RWPE2 (cell line): ENCODE measurements around the gene WWOX.

ENCODE experiments used
- ATAC-seq: fragments of 200-7000 bp; cut with Tn5 transposase; 3 replicates; pipeline ENCODE4 v1.9.1; 2021; ENCODE audit warnings: low read depth
- DNase-seq: peaks from one replicate; pipeline ENCODE4 v3.0.0-alpha.2; 2020; ENCODE audit warnings: low spot score
- H3K27ac ChIP-seq: fragments of 450-650 bp; 2 replicates; pipeline ENCODE4 v1.5.1; 2017; ENCODE audit warnings: mild to moderate bottlenecking; ENCODE audit not compliant: poor library complexity, severe bottlenecking
- H3K27me3 ChIP-seq: fragments of 250-450 bp; sonication (Bioruptor Pico); 2 replicates; pipeline ENCODE4 v1.5.1; 2021; ENCODE audit warnings: mild to moderate bottlenecking, moderate library complexity; ENCODE audit not compliant: insufficient read depth, poor library complexity, severe bottlenecking
- H3K36me3 ChIP-seq: fragments of 250-450 bp; sonication (Bioruptor Pico); 2 replicates; pipeline ENCODE4 v1.5.1; 2020; ENCODE audit warnings: low read depth, mild to moderate bottlenecking, moderate library complexity
- H3K4me1 ChIP-seq: fragments of 250-450 bp; sonication (Bioruptor Pico); 2 replicates; pipeline ENCODE4 v1.5.1; 2021; ENCODE audit warnings: mild to moderate bottlenecking, moderate library complexity; ENCODE audit not compliant: insufficient read depth, poor library complexity, severe bottlenecking
- H3K4me3 ChIP-seq: fragments of 250-450 bp; sonication (Bioruptor Pico); 2 replicates; pipeline ENCODE4 v1.5.1; 2021; ENCODE audit warnings: mild to moderate bottlenecking, moderate library complexity; ENCODE audit not compliant: severe bottlenecking
- H3K9me3 ChIP-seq: fragments of 250-450 bp; sonication (Bioruptor Pico); 2 replicates; pipeline ENCODE4 v1.5.1; 2021; ENCODE audit warnings: mild to moderate bottlenecking, moderate library complexity; ENCODE audit not compliant: severe bottlenecking
- CTCF ChIP-seq: fragments of 450-650 bp; IDR thresholded peaks from one replicate; pipeline ENCODE4 v1.5.1; 2017; ENCODE audit warnings: mild to moderate bottlenecking, moderate library complexity; ENCODE audit not compliant: poor library complexity, severe bottlenecking

Gene WWOX

GRCh38 chr16:78693496-78693895 lies 594.0 kb downstream of the WWOX start:
- TF ChIP-seq CTCF = no peak
- H3K4me1 ChIP-seq = no peaks in the 10 kb centered on the region
- H3K27ac ChIP-seq = no peak overlapping the region
- H3K27me3 ChIP-seq = no peaks in the 10 kb centered on the region
- no peak overlapping the region for H3K4me3 ChIP-seq
- DNase-seq (no peak), ATAC-seq (no peak)
- H3K9me3 ChIP-seq = no peaks in the 10 kb centered on the region
- no peaks in the 10 kb centered on the region for H3K36me3 ChIP-seq

- TF ChIP-seq CTCF = no peak
- DNase-seq (no peak), ATAC-seq (no peak)
- Histone ChIP-seq H3K4me1 (no peaks in the 10 kb centered on the region), H3K27me3 (no peaks in the 10 kb centered on the region), H3K9me3 (no peaks in the 10 kb centered on the region), H3K4me3 (no peak overlapping the region), H3K36me3 (no peaks in the 10 kb centered on the region), H3K27ac (no peak overlapping the region)
These were observed 595.0 kb downstream of the WWOX start for GRCh38 chr16:78694414-78694813.

- Histone ChIP-seq H3K4me3 (no peak overlapping the region), H3K9me3 (no peaks in the 10 kb centered on the region), H3K27ac (no peak overlapping the region), H3K36me3 (no peaks in the 10 kb centered on the region), H3K4me1 (no peaks in the 10 kb centered on the region), H3K27me3 (no peaks in the 10 kb centered on the region)
- ATAC-seq (no peak), DNase-seq (no peak)
- TF ChIP-seq CTCF = no peak
These were observed 595.9 kb downstream of the WWOX start for GRCh38 chr16:78695391-78695790.

- Histone ChIP-seq H3K4me1 (no peaks in the 10 kb centered on the region), H3K27ac (no peak overlapping the region), H3K4me3 (no peak overlapping the region), H3K36me3 (no peaks in the 10 kb centered on the region), H3K27me3 (no peaks in the 10 kb centered on the region), H3K9me3 (no peaks in the 10 kb centered on the region)
- TF ChIP-seq CTCF = no peak
- DNase-seq (no peak), ATAC-seq (no peak)
These were observed 597.3 kb downstream of the WWOX start for GRCh38 chr16:78696797-78697196.

- Histone ChIP-seq H3K9me3 (no peaks in the 10 kb centered on the region), H3K36me3 (no peaks in the 10 kb centered on the region), H3K4me3 (no peak overlapping the region), H3K27me3 (no peaks in the 10 kb centered on the region), H3K4me1 (no peaks in the 10 kb centered on the region), H3K27ac (no peak overlapping the region)
- TF ChIP-seq CTCF = no peak
- DNase-seq (no peak), ATAC-seq (no peak)
These were observed 598.0 kb downstream of the WWOX start for GRCh38 chr16:78697426-78697825.
